ENCODE measurements around the gene ZNF524.
A peak's percentile ranks its signal among the peaks of the same experiment; 100 is the strongest.
"Not testable (repeated sequence)": the region's sequence is repeated elsewhere in the genome, so short reads cannot be mapped to it uniquely, and the experiment has no call there.

ZNF524 gene

GRCh38 chr19:55599842-55600661, at the start of gene ZNF524:
Gene ZNF524 (plus strand): TSS chr19:55600288. CDS start chr19:55602113, 1,825 bp downstream.
- DNase-seq, result peak; percentile 96

- no peak for DNase-seq
These were observed 49.8 kb upstream of the ZNF524 start for GRCh38 chr19:55550321-55550650.

- DNase-seq, result no peak
These were observed 47.9 kb upstream of the ZNF524 start for GRCh38 chr19:55552206-55552605.

- DNase-seq, result no peak
These were observed 47.5 kb upstream of the ZNF524 start for GRCh38 chr19:55552620-55553019.

GRCh38 chr19:55553217-55554182, 46.6 kb upstream of the ZNF524 start:
- no peak for DNase-seq

- DNase-seq, result no peak
These were observed 45.8 kb upstream of the ZNF524 start for GRCh38 chr19:55554302-55554701.

GRCh38 chr19:55554741-55555152, 45.3 kb upstream of the ZNF524 start:
- no peak for DNase-seq

- no peak for DNase-seq
These were observed 40.4 kb upstream of the ZNF524 start for GRCh38 chr19:55559684-55560083.

GRCh38 chr19:55563261-55563690, 36.8 kb upstream of the ZNF524 start:
- no peak for DNase-seq

GRCh38 chr19:55566823-55567222, 33.3 kb upstream of the ZNF524 start:
- no peak for DNase-seq

- no peak for DNase-seq
These were observed 32.3 kb upstream of the ZNF524 start for GRCh38 chr19:55567708-55568328.

- not testable (repeated sequence) for DNase-seq
These were observed 30.6 kb upstream of the ZNF524 start for GRCh38 chr19:55569477-55569876.

GRCh38 chr19:55573929-55574328, 26.2 kb upstream of the ZNF524 start:
- not testable (repeated sequence) for DNase-seq

GRCh38 chr19:55576746-55577145, 23.3 kb upstream of the ZNF524 start:
- DNase-seq, result no peak

- DNase-seq, result no peak
These were observed 21.9 kb upstream of the ZNF524 start for GRCh38 chr19:55578031-55578760.

GRCh38 chr19:55578761-55579747, 21.0 kb upstream of the ZNF524 start:
- DNase-seq, result no peak

- DNase-seq, result no peak
These were observed 20.1 kb upstream of the ZNF524 start for GRCh38 chr19:55579766-55580621.

- DNase-seq, result peak; percentile 87
These were observed 19.4 kb upstream of the ZNF524 start, which contains the start of gene ZNF579 for GRCh38 chr19:55580628-55581144. Gene ZNF579 (minus strand): TSS chr19:55580848. CDS start chr19:55579639, 1,209 bp downstream.

- DNase-seq, result no peak
These were observed 18.8 kb upstream of the ZNF524 start for GRCh38 chr19:55581145-55581822.

Measured in NCI-H510A treated with DMSO at 0.1 percent for 48 hours (cell line).